ENCODE measurements around the gene ARL5A.

The ARL5A gene

GRCh38 chr2:151823651-151824050 lies 4.6 kb downstream of the ARL5A start:
- H4K20me1 ChIP-seq (ENCODE audit: insufficient read depth, low read length) = no peaks in the 10 kb centered on the region
- peaks cover 91% of the 10 kb centered on the region for H3K79me2 ChIP-seq (ENCODE audit: low read length)
- TF ChIP-seq EZH2phosphoT487 (IDR thresholded peaks at IDR 0.05; ENCODE audit: low read length) (no peak), EZH2 (optimal IDR thresholded peaks at IDR 0.05; ENCODE audit: low read depth, low read length) (no peak), CTCF (IDR thresholded peaks at IDR 0.05; ENCODE audit: low read length) (no peak)
- no peaks in the 10 kb centered on the region for H3K9me2 ChIP-seq (replicated peaks; ENCODE audit: insufficient read depth, low read length)
- no peak overlapping the region for H3K4me3 ChIP-seq (ENCODE audit: low read length)
- peaks cover 7% of the 10 kb centered on the region for H3K4me1 ChIP-seq (ENCODE audit: low read length)
- no peak overlapping the region for H3K4me2 ChIP-seq (ENCODE audit: low read depth, low read length)
- H3K36me3 ChIP-seq (replicated peaks; ENCODE audit: insufficient read depth, low read length) = no peaks in the 10 kb centered on the region; the same call in 1 of the 2 replicates
- no peak overlapping the region for H3K27ac ChIP-seq (ENCODE audit: low read length)
- no peak for DNase-seq
- H2AFZ ChIP-seq (ENCODE audit: low read length) = no peak overlapping the region
- H3K27me3 ChIP-seq (replicated peaks; ENCODE audit: insufficient read depth, low read length) = no peaks in the 10 kb centered on the region
- no peak overlapping the region for H3K9ac ChIP-seq (ENCODE audit: low read length)
- H3F3A ChIP-seq (ENCODE audit: insufficient read depth, low read length) = no peaks in the 10 kb centered on the region
- H3K9me3 ChIP-seq (replicated peaks; ENCODE audit: insufficient read depth, low read length) = no peaks in the 10 kb centered on the region

GRCh38 chr2:151819920-151820319 lies 8.3 kb downstream of the ARL5A start:
- no peaks in the 10 kb centered on the region for H3K4me1 ChIP-seq (ENCODE audit: low read length)
- H3K4me2 ChIP-seq (ENCODE audit: low read depth, low read length) = no peak overlapping the region
- H3K9ac ChIP-seq (ENCODE audit: low read length) = no peak overlapping the region
- peaks cover 94% of the 10 kb centered on the region for H3K79me2 ChIP-seq (ENCODE audit: low read length)
- H3K9me3 ChIP-seq (replicated peaks; ENCODE audit: insufficient read depth, low read length) = no peaks in the 10 kb centered on the region
- no peaks in the 10 kb centered on the region for H4K20me1 ChIP-seq (ENCODE audit: insufficient read depth, low read length)
- H3K36me3 ChIP-seq (replicated peaks; ENCODE audit: insufficient read depth, low read length) = no peaks in the 10 kb centered on the region; the same call in 1 of the 2 replicates
- no peak for TF ChIP-seq EZH2phosphoT487 (IDR thresholded peaks at IDR 0.05; ENCODE audit: low read length)
- TF ChIP-seq EZH2 (optimal IDR thresholded peaks at IDR 0.05; ENCODE audit: low read depth, low read length) = no peak
- TF ChIP-seq CTCF (IDR thresholded peaks at IDR 0.05; ENCODE audit: low read length) = no peak
- H2AFZ ChIP-seq (ENCODE audit: low read length) = no peak overlapping the region
- no peaks in the 10 kb centered on the region for H3K27me3 ChIP-seq (replicated peaks; ENCODE audit: insufficient read depth, low read length)
- H3K4me3 ChIP-seq (ENCODE audit: low read length) = no peak overlapping the region
- DNase-seq = no peak
- no peak overlapping the region for H3K27ac ChIP-seq (ENCODE audit: low read length)
- H3K9me2 ChIP-seq (replicated peaks; ENCODE audit: insufficient read depth, low read length) = no peaks in the 10 kb centered on the region
- no peaks in the 10 kb centered on the region for H3F3A ChIP-seq (ENCODE audit: insufficient read depth, low read length)

- Histone ChIP-seq H3K36me3 (replicated peaks; ENCODE audit: insufficient read depth, low read length) (peaks cover 7% of the 10 kb centered on the region; the same call in 1 of the 2 replicates), H3K27ac (ENCODE audit: low read length) (no peak overlapping the region), H3K9me3 (replicated peaks; ENCODE audit: insufficient read depth, low read length) (no peaks in the 10 kb centered on the region), H3K9ac (ENCODE audit: low read length) (no peak overlapping the region), H3K4me3 (ENCODE audit: low read length) (no peak overlapping the region), H3K4me2 (ENCODE audit: low read depth, low read length) (no peak overlapping the region), H4K20me1 (ENCODE audit: insufficient read depth, low read length) (no peaks in the 10 kb centered on the region), H2AFZ (ENCODE audit: low read length) (no peak overlapping the region), H3K79me2 (ENCODE audit: low read length) (peaks cover 78% of the 10 kb centered on the region), H3K9me2 (replicated peaks; ENCODE audit: insufficient read depth, low read length) (no peaks in the 10 kb centered on the region), H3F3A (ENCODE audit: insufficient read depth, low read length) (no peaks in the 10 kb centered on the region), H3K27me3 (replicated peaks; ENCODE audit: insufficient read depth, low read length) (no peaks in the 10 kb centered on the region), H3K4me1 (ENCODE audit: low read length) (no peaks in the 10 kb centered on the region)
- no peak for DNase-seq
- TF ChIP-seq EZH2 (optimal IDR thresholded peaks at IDR 0.05; ENCODE audit: low read depth, low read length) = no peak
- TF ChIP-seq EZH2phosphoT487 (IDR thresholded peaks at IDR 0.05; ENCODE audit: low read length) = no peak
- no peak for TF ChIP-seq CTCF (IDR thresholded peaks at IDR 0.05; ENCODE audit: low read length)
Measured at GRCh38 chr2:151817929-151818328, 10.3 kb downstream of the ARL5A start.
